ENCODE measurements around the gene ITFG1.
"Not testable (repeated sequence)": the region's sequence is repeated elsewhere in the genome, so short reads cannot be mapped to it uniquely, and the experiment has no call there.

The ITFG1 gene

GRCh38 chr16:47143677-47144558 lies 316.9 kb downstream of the ITFG1 start, which contains the start of gene NETO2:
TSS of gene NETO2 (minus strand) at chr16:47143945. CDS start at chr16:47143612, 333 bp downstream.
- peak; percentile 48 to 75 for DNase-seq

- DNase-seq = peak; percentile 53 to 70
Measured at GRCh38 chr16:47142821-47143676, 317.8 kb downstream of the ITFG1 start.

- DNase-seq = peak in 1 of 2 donors; percentile 15
Measured at GRCh38 chr16:47142486-47142820, 318.4 kb downstream of the ITFG1 start.

- peak; percentile 83 to 89 for DNase-seq
Measured at GRCh38 chr16:47141773-47142485, 318.9 kb downstream of the ITFG1 start.

- no peak for DNase-seq
Measured at GRCh38 chr16:47140686-47141085, 320.2 kb downstream of the ITFG1 start.

GRCh38 chr16:47139561-47140185 lies 321.2 kb downstream of the ITFG1 start:
- DNase-seq = no peak

- not testable (repeated sequence) for DNase-seq
Measured at GRCh38 chr16:47137925-47138324, 322.9 kb downstream of the ITFG1 start.

GRCh38 chr16:47136099-47136842 lies 324.6 kb downstream of the ITFG1 start:
- peak in 1 of 2 donors; percentile 24 for DNase-seq

GRCh38 chr16:47134550-47134949 lies 326.3 kb downstream of the ITFG1 start:
- DNase-seq = no peak

GRCh38 chr16:47132308-47132707 lies 328.6 kb downstream of the ITFG1 start:
- DNase-seq = no peak

- DNase-seq = no peak
Measured at GRCh38 chr16:47129755-47130435, 331.0 kb downstream of the ITFG1 start.

- DNase-seq = no peak
Measured at GRCh38 chr16:47127541-47127940, 333.3 kb downstream of the ITFG1 start.

- no peak for DNase-seq
Measured at GRCh38 chr16:47125757-47126156, 335.1 kb downstream of the ITFG1 start.

- no peak for DNase-seq
Measured at GRCh38 chr16:47113130-47113529, 347.7 kb downstream of the ITFG1 start.

- DNase-seq = no peak
Measured at GRCh38 chr16:47110939-47111338, 349.9 kb downstream of the ITFG1 start.

GRCh38 chr16:47109361-47109760 lies 351.5 kb downstream of the ITFG1 start:
- no peak for DNase-seq

Measured in CD4-positive, alpha-beta T cell treated with Interferon alpha-2 for 1 hour (primary cell).